Activated naive CD4-positive, alpha-beta T cell treated with anti-CD3 and anti-CD28 coated beads, Interleukin-2, amount 50 U/mL, for 72 hours (primary cell): ENCODE results near the gene BCAS4. TPM values are rescaled to one million over a fixed set of nuclear protein-coding genes. Genes with fewer than 3 reads are reported as not detected.
A peak's percentile ranks its signal among the peaks of the same experiment; 100 is the strongest.

Experiments
- ATAC-seq, 2 donors: fragments of 150-1000 bp; cut with Tn5 transposase; 2 replicates each; pipeline ENCODE4 v1.10.0; 2021; ENCODE audit warnings: mild to moderate bottlenecking in 2 of 2, moderate library complexity in 2 of 2
- DNase-seq, 2 donors: peaks; one replicate each; pipeline ENCODE4 v3.0.0; 2021 to 2022; ENCODE audit warnings: low spot score in 2 of 2
- H3K27ac Mint-ChIP-seq, 2 donors: one replicate each; pipeline ENCODE4 v1.8.0; 2022; ENCODE audit warnings: mild to moderate bottlenecking in 2 of 2, mixed read lengths in 2 of 2
- H3K36me3 Mint-ChIP-seq, 2 donors: one replicate each; pipeline ENCODE4 v1.8.0; 2022; ENCODE audit warnings: mixed read lengths in 2 of 2
- H3K9me3 Mint-ChIP-seq, 2 donors: one replicate each; pipeline ENCODE4 v1.8.0; 2022; ENCODE audit warnings: mixed read lengths in 2 of 2
- total RNA-seq, 2 donors: library from RNA; stranded (reverse); gene quantifications; one replicate each; pipeline ENCODE4 v1.2.3, GENCODE V29; 2022

Gene BCAS4
- total RNA-seq, 2 donors from 2014 or later: 12.6 to 19.3 TPM

DNA sequence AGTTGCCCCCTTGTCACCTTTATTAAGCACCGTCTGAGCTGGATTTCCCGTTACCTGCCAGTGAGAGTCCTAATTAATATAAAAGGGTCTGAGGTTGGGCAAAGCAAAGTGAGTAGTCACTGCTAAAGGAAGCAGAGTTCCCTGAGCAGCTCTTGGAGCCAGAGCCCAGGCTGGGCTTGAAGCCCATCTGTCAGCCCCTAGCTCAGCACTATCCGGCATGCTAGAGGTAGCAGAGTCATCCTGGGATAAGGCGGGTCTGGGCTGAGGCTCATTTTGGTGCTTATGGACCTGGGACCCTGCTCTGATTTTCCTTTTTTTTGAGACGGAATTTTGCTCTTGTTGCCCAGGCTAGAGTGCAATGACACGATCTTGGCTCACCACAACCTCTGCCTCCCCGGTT lies 90.2 kb downstream of the BCAS4 start:
- ATAC-seq (no peak), DNase-seq (no peak)
- Mint-ChIP-seq H3K9me3 (no peaks in the 10 kb centered on the region), H3K36me3 (peaks cover 0 to 6% of the 10 kb centered on the region in 2 donors), H3K27ac (no peak overlapping the region)

DNA sequence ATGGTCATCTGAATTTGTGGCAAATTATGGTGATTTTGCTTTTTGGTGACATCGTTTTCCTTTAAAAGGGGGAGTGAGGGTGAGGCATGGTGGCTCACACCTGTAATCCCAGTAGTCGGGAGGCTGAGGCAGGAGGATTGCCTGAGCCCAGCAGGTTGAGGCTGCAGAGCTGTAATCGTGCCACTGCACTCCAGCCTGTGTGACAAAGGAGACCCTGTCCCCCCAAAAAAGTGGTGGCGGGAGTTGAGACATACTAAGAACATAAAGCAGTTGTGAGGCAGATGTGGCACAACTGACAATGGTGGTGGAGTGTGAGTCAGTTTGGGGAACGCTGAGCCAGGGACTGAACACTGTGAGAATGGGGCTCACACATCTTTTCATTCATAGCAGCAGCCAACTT lies 90.9 kb downstream of the BCAS4 start:
- no peak for DNase-seq
- ATAC-seq: peak; percentile 6 to 22
- Mint-ChIP-seq H3K27ac (no peak overlapping the region), H3K9me3 (no peaks in the 10 kb centered on the region), H3K36me3 (peaks cover 0 to 6% of the 10 kb centered on the region in 2 donors)

DNA sequence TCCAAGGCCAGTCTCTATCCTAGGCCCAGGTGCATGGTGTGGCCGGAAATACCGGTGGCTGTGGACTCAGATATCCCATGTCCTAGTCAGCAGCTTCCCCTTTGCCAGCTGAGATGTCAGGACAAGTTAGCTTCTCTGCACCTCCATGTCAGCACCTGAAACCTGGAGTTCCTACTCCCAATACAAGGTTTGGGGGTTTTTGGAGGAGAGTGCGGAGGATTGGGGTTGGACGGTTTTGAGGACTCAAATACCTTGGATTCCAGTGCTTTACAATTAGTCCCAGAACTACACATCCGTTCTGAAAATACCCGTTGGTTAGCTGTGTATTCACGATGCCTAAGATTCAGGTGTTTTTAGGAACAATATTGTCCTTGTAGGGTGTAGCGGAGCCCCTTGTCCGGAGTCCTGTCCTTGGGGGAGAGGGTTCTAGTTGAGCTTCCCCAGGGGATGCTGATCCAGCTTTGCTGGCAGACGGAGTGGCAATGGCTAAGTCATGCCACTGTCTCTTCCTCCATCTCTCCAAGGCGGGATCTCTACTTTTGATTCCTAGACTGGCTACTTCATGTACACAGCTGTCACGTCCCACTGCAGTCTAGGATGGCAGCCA lies 91.4 kb downstream of the BCAS4 start:
- ATAC-seq (peak in 1 of 2 donors; percentile 9), DNase-seq (no peak)
- H3K36me3 Mint-ChIP-seq: peaks cover 0 to 6% of the 10 kb centered on the region in 2 donors
- no peak overlapping the region for H3K27ac Mint-ChIP-seq
- H3K9me3 Mint-ChIP-seq: no peaks in the 10 kb centered on the region

GRCh38 chr20:50887576-50887975 lies 92.7 kb downstream of the BCAS4 start:
- H3K27ac Mint-ChIP-seq: peak overlapping the region in 1 of 2 donors; percentile 32
- H3K9me3 Mint-ChIP-seq: no peaks in the 10 kb centered on the region
- DNase-seq (no peak), ATAC-seq (no peak)
- peaks cover 12 to 18% of the 10 kb centered on the region in 2 donors for H3K36me3 Mint-ChIP-seq

- H3K9me3 Mint-ChIP-seq: no peaks in the 10 kb centered on the region
- peaks cover 31 to 43% of the 10 kb centered on the region in 2 donors for H3K36me3 Mint-ChIP-seq
- ATAC-seq: peak in 1 of 2 donors; percentile 28
- DNase-seq: no peak
- peak overlapping the region in 1 of 2 donors; percentile 29 for H3K27ac Mint-ChIP-seq
Measured at GRCh38 chr20:50891138-50891537, 96.3 kb downstream of the BCAS4 start.

- ATAC-seq: peak in 1 of 2 donors; percentile 15
- H3K27ac Mint-ChIP-seq: peak overlapping the region; percentile 36 to 92
- no peaks in the 10 kb centered on the region for H3K9me3 Mint-ChIP-seq
- DNase-seq: no peak
- H3K36me3 Mint-ChIP-seq: peaks cover 31 to 48% of the 10 kb centered on the region in 2 donors
Measured at GRCh38 chr20:50892394-50892793, 97.5 kb downstream of the BCAS4 start.

- ATAC-seq: no peak
- H3K36me3 Mint-ChIP-seq: peaks cover 31 to 58% of the 10 kb centered on the region in 2 donors
- DNase-seq: no peak
- no peaks in the 10 kb centered on the region for H3K9me3 Mint-ChIP-seq
- peak overlapping the region in 1 of 2 donors; percentile 83 for H3K27ac Mint-ChIP-seq
Measured at GRCh38 chr20:50893620-50894019, 98.8 kb downstream of the BCAS4 start.

- peak; percentile 55 to 84 for ATAC-seq
Measured at GRCh38 chr20:50895111-50895830, 100.4 kb downstream of the BCAS4 start.

DNA sequence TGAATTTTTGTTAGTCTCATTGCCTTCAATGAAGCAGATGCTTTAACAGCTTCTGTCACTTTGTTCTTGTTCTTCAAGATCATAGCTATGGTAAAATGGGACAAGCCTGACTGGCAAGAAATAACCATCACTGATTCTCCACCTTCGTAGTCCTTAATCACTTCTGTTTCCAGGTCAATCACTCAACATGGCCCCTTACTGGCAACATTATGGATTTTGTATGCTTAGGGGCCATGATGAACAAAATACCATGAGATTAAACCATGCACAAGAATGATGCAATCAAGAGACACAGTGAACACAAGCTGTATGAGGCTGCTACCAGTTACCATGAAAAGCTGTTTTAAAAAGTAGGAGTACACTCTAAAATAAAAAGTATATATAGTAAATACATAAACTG lies 103.6 kb downstream of the BCAS4 start:
- H3K36me3 Mint-ChIP-seq: peaks cover 16 to 44% of the 10 kb centered on the region in 2 donors

More at GRCh38 chr20:50895111-50895830, 100.4 kb downstream of the BCAS4 start:
- Mint-ChIP-seq H3K27ac (peak overlapping the region in 1 of 2 donors; percentile 88), H3K9me3 (no peaks in the 10 kb centered on the region), H3K36me3 (peaks cover 31 to 54% of the 10 kb centered on the region in 2 donors)
- no peak for DNase-seq

GRCh38 chr20:50900261-50900660 lies 105.4 kb downstream of the BCAS4 start:
- Mint-ChIP-seq H3K27ac (no peak overlapping the region), H3K9me3 (no peaks in the 10 kb centered on the region), H3K36me3 (peaks cover 7 to 28% of the 10 kb centered on the region in 2 donors)
- DNase-seq (no peak), ATAC-seq (no peak)

More for the DNA sequence above, 103.6 kb downstream of the BCAS4 start:
- Mint-ChIP-seq H3K9me3 (no peaks in the 10 kb centered on the region), H3K27ac (peak overlapping the region in 1 of 2 donors; percentile 55)
- no peak for DNase-seq
- no peak for ATAC-seq

GRCh38 chr20:50901301-50901700 lies 106.4 kb downstream of the BCAS4 start:
- H3K27ac Mint-ChIP-seq: no peak overlapping the region
- H3K9me3 Mint-ChIP-seq: no peaks in the 10 kb centered on the region
- DNase-seq (no peak), ATAC-seq (no peak)
- H3K36me3 Mint-ChIP-seq: peaks cover 7 to 28% of the 10 kb centered on the region in 2 donors

GRCh38 chr20:50903353-50904051 lies 108.6 kb downstream of the BCAS4 start:
- Mint-ChIP-seq H3K27ac (no peak overlapping the region), H3K36me3 (peaks cover 7 to 23% of the 10 kb centered on the region in 2 donors), H3K9me3 (no peaks in the 10 kb centered on the region)
- ATAC-seq (no peak), DNase-seq (no peak)

GRCh38 chr20:50904067-50904570 lies 109.3 kb downstream of the BCAS4 start:
- Mint-ChIP-seq H3K36me3 (peaks cover 7 to 20% of the 10 kb centered on the region in 2 donors), H3K27ac (peak overlapping the region in 1 of 2 donors; percentile 65), H3K9me3 (no peaks in the 10 kb centered on the region)
- ATAC-seq: no peak
- DNase-seq: no peak

GRCh38 chr20:50909413-50909812 lies 114.6 kb downstream of the BCAS4 start:
- Mint-ChIP-seq H3K27ac (peak overlapping the region; percentile 19 to 22), H3K9me3 (no peaks in the 10 kb centered on the region), H3K36me3 (peaks cover 6 to 34% of the 10 kb centered on the region in 2 donors)
- no peak for DNase-seq
- no peak for ATAC-seq

DNA sequence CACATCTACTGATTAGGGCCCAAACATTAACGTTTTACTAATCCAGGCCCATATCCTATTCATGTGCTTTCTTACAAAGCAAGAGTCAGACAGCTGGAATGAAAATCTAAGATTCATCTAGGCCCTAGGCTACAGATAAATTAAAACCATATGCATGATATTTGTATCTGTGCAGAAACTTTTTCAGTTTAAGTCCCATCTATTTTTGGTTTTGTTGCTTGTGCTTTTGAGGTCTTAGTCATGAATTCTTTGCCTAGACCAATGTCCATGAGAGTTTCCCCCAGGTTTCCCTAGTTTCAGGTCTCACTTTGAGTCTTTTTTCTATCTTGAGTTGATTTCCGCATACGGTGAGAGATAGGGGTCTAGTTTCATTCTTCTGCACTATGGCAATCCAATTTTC lies 116.2 kb downstream of the BCAS4 start:
- Mint-ChIP-seq H3K36me3 (peaks cover 6 to 34% of the 10 kb centered on the region in 2 donors), H3K27ac (peak overlapping the region; percentile 44 to 69), H3K9me3 (no peaks in the 10 kb centered on the region)
- DNase-seq: no peak
- no peak for ATAC-seq

- no peak for DNase-seq
- peak overlapping the region; percentile 44 to 82 for H3K27ac Mint-ChIP-seq
- H3K36me3 Mint-ChIP-seq: peaks cover 6 to 34% of the 10 kb centered on the region in 2 donors
- H3K9me3 Mint-ChIP-seq: no peaks in the 10 kb centered on the region
- ATAC-seq: peak; percentile 48 to 72
Measured at GRCh38 chr20:50911716-50912115, 116.9 kb downstream of the BCAS4 start.
